Endothelial cell of umbilical vein (primary cell): ENCODE results near the gene PRKD2. TPM values are rescaled to one million over a fixed set of nuclear protein-coding genes. Genes with fewer than 3 reads are reported as not detected.

Source experiments
- BruUV-seq: library from RNA; stranded (reverse); fragments of 400-500 nt; replicated peaks from 2 replicates; lab custom pipeline; 2021; lab: Mats Ljungman, UMichigan
- CTCF ChIA-PET: fragments of 300-600, 350-600 bp; sonication (Branson Sonifier 250); formaldehyde crosslinking; loops from one replicate; lab custom pipeline; 2021; ENCODE audit warnings: antibody characterized with exemption, inconsistent platforms; lab: Charles Lee
- POLR2A ChIA-PET: fragments of 300-600, 350-600 bp; sonication (Branson Sonifier 250); formaldehyde crosslinking; loops from one replicate; lab custom pipeline; 2021; ENCODE audit warnings: antibody characterized with exemption, inconsistent platforms; lab: Charles Lee
- DNase-seq: peaks from one replicate; pipeline ENCODE4 v3.0.0-alpha.2; 2011; ENCODE audit warnings: low read depth, low spot score
- FAIRE-seq: peaks from 2 replicates; lab custom pipeline; 2011; peaks lifted over from hg19 to GRCh38; lab: Jason Lieb, UNC
- H2AFZ ChIP-seq: 2 replicates; pipeline ENCODE4 v1.6.0; 2012; ENCODE audit warnings: low read depth, low read length, control low read depth, inconsistent platforms
- H3K27ac ChIP-seq: 2 replicates; pipeline ENCODE4 v1.5.1; 2011; ENCODE audit warnings: low read depth, mild to moderate bottlenecking, control low read depth, low read length, moderate library complexity; ENCODE audit not compliant: insufficient read depth
- H3K27me3 ChIP-seq, 2 experiments: 2 replicates each; pipeline versions ENCODE4 v1.6.0 to v1.6.1; 2011; ENCODE audit warnings: low read length in 2 of 2, mixed read lengths in 1 of 2; ENCODE audit not compliant: control insufficient read depth in 2 of 2, insufficient read depth in 2 of 2
- H3K36me3 ChIP-seq, 2 experiments: 2 replicates in 1 of 2; 3 replicates in 1 of 2; pipeline ENCODE4 v1.5.1; 2011; ENCODE audit warnings: low read length in 2 of 2, mild to moderate bottlenecking in 1 of 2, moderate library complexity in 1 of 2; ENCODE audit not compliant: control insufficient read depth in 2 of 2, insufficient read depth in 2 of 2; ENCODE audit errors: extremely low read depth in 1 of 2
- H3K4me1 ChIP-seq: 3 replicates; pipeline ENCODE4 v1.5.1; 2011; ENCODE audit warnings: mild to moderate bottlenecking, low read length; ENCODE audit not compliant: control insufficient read depth, insufficient read depth; ENCODE audit errors: extremely low read depth
- H3K4me2 ChIP-seq: 2 replicates; pipeline ENCODE4 v1.6.1; 2011; ENCODE audit warnings: low read length, control low read depth, mixed read lengths; ENCODE audit not compliant: insufficient read depth
- H3K4me3 ChIP-seq, 3 experiments: fragments of 200-600 bp in 1 of 3; sonication (generic), shearing (Covaris generic) in 1 of 3; replicated peaks in 1 of 3; 2 replicates each; pipeline ENCODE4 v1.5.1; 2011 to 2016; ENCODE audit warnings: control low read depth in 3 of 3, low read length in 3 of 3, mild to moderate bottlenecking in 2 of 3, inconsistent platforms in 1 of 3, low read depth in 1 of 3, moderate library complexity in 1 of 3; ENCODE audit not compliant: insufficient read depth in 1 of 3
- H3K79me2 ChIP-seq: 2 replicates; pipeline ENCODE4 v1.6.0; 2012; ENCODE audit warnings: low read length, inconsistent platforms; ENCODE audit not compliant: control insufficient read depth, insufficient read depth
- H3K9ac ChIP-seq: replicated peaks from 2 replicates; pipeline ENCODE3; 2011; ENCODE audit warnings: low read length, control low read depth; ENCODE audit not compliant: insufficient read depth; ENCODE audit errors: extremely low read depth
- H3K9me1 ChIP-seq: replicated peaks from 3 replicates; pipeline ENCODE4 v1.6.0; 2011; ENCODE audit warnings: mild to moderate bottlenecking, low read length; ENCODE audit not compliant: control insufficient read depth, insufficient read depth; ENCODE audit errors: extremely low read depth
- H3K9me3 ChIP-seq: replicated peaks from 2 replicates; pipeline ENCODE4 v1.5.1; 2012; ENCODE audit warnings: low read length, inconsistent platforms; ENCODE audit not compliant: control insufficient read depth, insufficient read depth
- H4K20me1 ChIP-seq: replicated peaks from 2 replicates; pipeline ENCODE3; 2011; ENCODE audit warnings: mild to moderate bottlenecking, low read length; ENCODE audit not compliant: control insufficient read depth, insufficient read depth; ENCODE audit errors: extremely low read depth
- EZH2 ChIP-seq: IDR thresholded peaks from 2 replicates; pipeline ENCODE4 v1.6.1; 2012; ENCODE audit warnings: borderline replicate concordance, low read depth, mild to moderate bottlenecking, moderate library complexity, low read length, inconsistent platforms; ENCODE audit not compliant: severe bottlenecking
- FOS ChIP-seq: IDR thresholded peaks from 2 replicates; pipeline ENCODE4 v1.6.1; 2011; ENCODE audit warnings: mild to moderate bottlenecking, low read length, moderate library complexity, borderline replicate concordance; ENCODE audit not compliant: insufficient read depth
- GATA2 ChIP-seq: IDR thresholded peaks from 2 replicates; pipeline ENCODE4 v1.7.0; 2011; ENCODE audit warnings: low read depth, mild to moderate bottlenecking, moderate library complexity, mixed read lengths, low read length; ENCODE audit not compliant: insufficient read length, insufficient read depth
- JUN ChIP-seq: IDR thresholded peaks from 2 replicates; pipeline ENCODE4 v1.6.1; 2011; ENCODE audit warnings: borderline replicate concordance, low read depth; ENCODE audit not compliant: insufficient read length, insufficient read depth
- MAX ChIP-seq: IDR thresholded peaks from 2 replicates; pipeline ENCODE4 v1.6.1; 2011; ENCODE audit not compliant: insufficient read depth, insufficient read length
- MYC ChIP-seq: IDR thresholded peaks from one replicate; pipeline ENCODE4 v1.6.1; 2011; ENCODE audit warnings: mild to moderate bottlenecking, low read depth, low read length
- POLR2A ChIP-seq: IDR thresholded peaks from 2 replicates; pipeline ENCODE4 v1.6.1; 2012; ENCODE audit warnings: low read depth, mild to moderate bottlenecking, control low read depth, low read length
- POLR2AphosphoS5 ChIP-seq: IDR thresholded peaks from 2 replicates; pipeline ENCODE4 v1.6.1; 2012; ENCODE audit warnings: low read depth, mild to moderate bottlenecking, control low read depth, low read length, moderate library complexity; ENCODE audit not compliant: insufficient read depth
- dilution Hi-C: fragments of 300-500 bp; cut with MboI; formaldehyde crosslinking; loops from one replicate; pipeline ENCODE4 v1.15.0; 2019; ENCODE audit warnings: low sequenced_read_pairs; ENCODE audit not compliant: extremely low pct_ligation_motif_present
- intact Hi-C: fragments of 100-400 bp; cut with micrococcal nuclease; formaldehyde crosslinking; loops from one replicate; pipeline ENCODE4 v1.10.0; 2022
- polyA plus RNA-seq, 4 experiments: library from polyadenylated mRNA; depleted of rRNA in 3 of 4; stranded (reverse) in 3 of 4; unstranded in 1 of 4; fragments of >200 nt; gene quantifications; 2 replicates each; pipeline versions ENCODE4 v1.2.1 to v1.2.3, GENCODE V29; 2011 to 2012; ENCODE audit warnings: missing spikeins in 1 of 4
- total RNA-seq: library from RNA; stranded (reverse); gene quantifications from 2 replicates; pipeline ENCODE4 v1.2.3, GENCODE V29; 2021
- TF ChIP-seq, protein P1 (sequence below), 2 donors: IDR thresholded peaks; 1 replicate in 1 of 2; 2 replicates in 1 of 2; pipeline ENCODE4 v1.5.1; 2011; ENCODE audit warnings: low read length in 2 of 2, mild to moderate bottlenecking in 2 of 2, moderate library complexity in 2 of 2, control low read depth in 1 of 2, inconsistent platforms in 1 of 2, low read depth in 1 of 2; ENCODE audit not compliant: insufficient read depth in 1 of 2; ENCODE audit errors: extremely low read depth in 1 of 2

The PRKD2 gene
- total and polyA plus RNA-seq, 2 donors (not counting 3 experiments of a cell fraction or from before 2014, with no cell fraction given) = 40.4 to 94.9 TPM

- Histone ChIP-seq H3K36me3 (no peaks in the 10 kb centered on the region), H3K4me2 (no peak overlapping the region), H3K27me3 (peaks cover 4 to 6% of the 10 kb centered on the region in 2 experiments), H3K9me3 (no peaks in the 10 kb centered on the region), H4K20me1 (no peaks in the 10 kb centered on the region), H2AFZ (no peak overlapping the region), H3K79me2 (no peaks in the 10 kb centered on the region), H3K27ac (no peak overlapping the region), H3K4me1 (peaks cover 14% of the 10 kb centered on the region), H3K9ac (no peak overlapping the region), H3K4me3 (no peak overlapping the region), H3K9me1 (no peaks in the 10 kb centered on the region)
- no peak for DNase-seq
- intact Hi-C loops = no loop called here
- ChIA-PET CTCF (interaction anchor here (7.9 kb wide), 1 partner anchor 49 kb away, joined by 422 read pairs; no protein-coding TSS in a partner anchor), POLR2A (no interaction called here)
- FAIRE-seq = no peak
- no TSS peak for BruUV-seq
- dilution Hi-C loops = no loop called here
- TF ChIP-seq FOS = no peak
- TF ChIP-seq MAX = no peak
- no peak for TF ChIP-seq JUN
- TF ChIP-seq GATA2 = no peak
- TF ChIP-seq POLR2AphosphoS5 = no peak
- no peak for TF ChIP-seq EZH2
- TF ChIP-seq, protein P1, sequence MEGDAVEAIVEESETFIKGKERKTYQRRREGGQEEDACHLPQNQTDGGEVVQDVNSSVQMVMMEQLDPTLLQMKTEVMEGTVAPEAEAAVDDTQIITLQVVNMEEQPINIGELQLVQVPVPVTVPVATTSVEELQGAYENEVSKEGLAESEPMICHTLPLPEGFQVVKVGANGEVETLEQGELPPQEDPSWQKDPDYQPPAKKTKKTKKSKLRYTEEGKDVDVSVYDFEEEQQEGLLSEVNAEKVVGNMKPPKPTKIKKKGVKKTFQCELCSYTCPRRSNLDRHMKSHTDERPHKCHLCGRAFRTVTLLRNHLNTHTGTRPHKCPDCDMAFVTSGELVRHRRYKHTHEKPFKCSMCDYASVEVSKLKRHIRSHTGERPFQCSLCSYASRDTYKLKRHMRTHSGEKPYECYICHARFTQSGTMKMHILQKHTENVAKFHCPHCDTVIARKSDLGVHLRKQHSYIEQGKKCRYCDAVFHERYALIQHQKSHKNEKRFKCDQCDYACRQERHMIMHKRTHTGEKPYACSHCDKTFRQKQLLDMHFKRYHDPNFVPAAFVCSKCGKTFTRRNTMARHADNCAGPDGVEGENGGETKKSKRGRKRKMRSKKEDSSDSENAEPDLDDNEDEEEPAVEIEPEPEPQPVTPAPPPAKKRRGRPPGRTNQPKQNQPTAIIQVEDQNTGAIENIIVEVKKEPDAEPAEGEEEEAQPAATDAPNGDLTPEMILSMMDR (IDR thresholded peaks at IDR 0.05; ENCODE audit: extremely low read depth in 1 of 2, insufficient read depth in 1 of 2, low read depth in 1 of 2, low read length in 2 of 2) = no peak
- no peak for TF ChIP-seq MYC
- no peak for TF ChIP-seq POLR2A
These were observed 51.8 kb downstream of the PRKD2 start for GRCh38 chr19:46665072-46665471.
